Neuronal stem cell (in vitro differentiated cells): ENCODE results near the gene BCL6B.
A peak's percentile ranks its signal among the peaks of the same experiment; 100 is the strongest.

Source experiments
- DNase-seq: peaks from one replicate; pipeline ENCODE4 v3.0.0-alpha.2; 2013; ENCODE audit warnings: low spot score
- H2AFZ ChIP-seq: one replicate; pipeline ENCODE4 v1.6.1; 2013; ENCODE audit warnings: mild to moderate bottlenecking, low read length, inconsistent platforms
- H2AK5ac ChIP-seq: 2 replicates; pipeline ENCODE4 v1.6.1; 2013; ENCODE audit warnings: low read depth, mild to moderate bottlenecking, inconsistent platforms, low read length, moderate library complexity, mixed read lengths
- H2BK120ac ChIP-seq: 2 replicates; pipeline ENCODE4 v1.6.1; 2013; ENCODE audit warnings: low read depth, mild to moderate bottlenecking, inconsistent platforms, low read length, moderate library complexity, mixed read lengths
- H2BK12ac ChIP-seq: one replicate; pipeline ENCODE4 v1.6.1; 2013; ENCODE audit warnings: low read length, inconsistent platforms
- H2BK15ac ChIP-seq: 2 replicates; pipeline ENCODE4 v1.6.1; 2013; ENCODE audit warnings: mild to moderate bottlenecking, low read length, inconsistent platforms, mixed read lengths
- H2BK5ac ChIP-seq: one replicate; pipeline ENCODE4 v1.6.1; 2013; ENCODE audit warnings: inconsistent platforms, mild to moderate bottlenecking, low read length, moderate library complexity
- H3K14ac ChIP-seq: one replicate; pipeline ENCODE4 v1.6.1; 2013; ENCODE audit warnings: low read length, inconsistent platforms
- H3K18ac ChIP-seq: 2 replicates; pipeline ENCODE4 v1.6.1; 2013; ENCODE audit warnings: low read length, inconsistent platforms
- H3K23ac ChIP-seq: 2 replicates; pipeline ENCODE4 v1.6.1; 2013; ENCODE audit warnings: low read depth, mild to moderate bottlenecking, mixed read lengths, low read length, inconsistent platforms; ENCODE audit not compliant: poor library complexity
- H3K27ac ChIP-seq: replicated peaks from 3 replicates; pipeline ENCODE4 v1.5.1; 2013; ENCODE audit warnings: low read length, inconsistent platforms
- H3K27me3 ChIP-seq, 3 experiments: 2 replicates each; pipeline ENCODE4 v1.6.1; 2013; ENCODE audit warnings: low read length in 3 of 3, mild to moderate bottlenecking in 2 of 3, inconsistent platforms in 1 of 3, low read depth in 1 of 3, mixed read lengths in 1 of 3, moderate library complexity in 1 of 3; ENCODE audit not compliant: control insufficient read depth in 3 of 3, insufficient read depth in 3 of 3
- H3K36me3 ChIP-seq, 2 donors: replicated peaks in 1 of 2; 2 replicates each; pipeline ENCODE4 v1.6.1; 2013; ENCODE audit warnings: low read length in 2 of 2; ENCODE audit not compliant: control insufficient read depth in 2 of 2, insufficient read depth in 2 of 2
- H3K4ac ChIP-seq: 2 replicates; pipeline ENCODE4 v1.6.1; 2013; ENCODE audit warnings: inconsistent platforms, mild to moderate bottlenecking, low read length, moderate library complexity
- H3K4me1 ChIP-seq, 2 donors: 1 replicate in 1 of 2; 2 replicates in 1 of 2; pipeline ENCODE4 v1.6.1; 2013; ENCODE audit warnings: low read length in 2 of 2, low read depth in 1 of 2; ENCODE audit not compliant: control insufficient read depth in 2 of 2, insufficient read depth in 1 of 2
- H3K4me2 ChIP-seq: one replicate; pipeline ENCODE4 v1.6.1; 2013; ENCODE audit warnings: mild to moderate bottlenecking, low read length, inconsistent platforms; ENCODE audit not compliant: insufficient read depth, poor library complexity, severe bottlenecking
- H3K4me3 ChIP-seq, 2 donors: 2 replicates each; pipeline ENCODE4 v1.5.1; 2013; ENCODE audit warnings: low read length in 2 of 2, mild to moderate bottlenecking in 2 of 2, inconsistent platforms in 1 of 2, moderate library complexity in 1 of 2
- H3K79me1 ChIP-seq: one replicate; pipeline ENCODE4 v1.6.1; 2013; ENCODE audit warnings: low read depth, mild to moderate bottlenecking, inconsistent platforms, low read length, moderate library complexity
- H3K9ac ChIP-seq: one replicate; pipeline ENCODE4 v1.6.1; 2013; ENCODE audit warnings: mild to moderate bottlenecking, low read depth, low read length, inconsistent platforms; ENCODE audit not compliant: poor library complexity
- H3K9me3 ChIP-seq, 2 donors: replicated peaks in 1 of 2; 2 replicates each; pipeline versions ENCODE3 to v1.6.1; 2013; ENCODE audit warnings: low read length in 2 of 2, mild to moderate bottlenecking in 2 of 2, inconsistent platforms in 1 of 2, low read depth in 1 of 2, mixed read lengths in 1 of 2, moderate library complexity in 1 of 2; ENCODE audit not compliant: control insufficient read depth in 2 of 2, insufficient read depth in 1 of 2
- H4K8ac ChIP-seq: one replicate; pipeline ENCODE4 v1.6.1; 2013; ENCODE audit warnings: low read depth, mild to moderate bottlenecking, inconsistent platforms, low read length, moderate library complexity
- H4K91ac ChIP-seq: one replicate; pipeline ENCODE4 v1.6.1; 2013; ENCODE audit warnings: low read length, low read depth, mild to moderate bottlenecking, inconsistent platforms; ENCODE audit not compliant: poor library complexity
- WGBS, 2 donors: extraction: QIAGEN DNeasy Blood & Tissue Kit; methylation state at CpG; one replicate each; pipeline ENCODE4 v1.1.7; 2013; ENCODE audit warnings: missing lambda C conversion rate in 2 of 2, mixed read lengths in 1 of 2; ENCODE audit not compliant: insufficient read length in 2 of 2, insufficient replicate concordance in 1 of 2; ENCODE audit errors: extremely low coverage in 2 of 2; 5-methylcytosine and 5-hydroxymethylcytosine counted together

Gene BCL6B

GRCh38 chr17:7029096-7029495, 6.2 kb downstream of the BCL6B start:
- Histone ChIP-seq H2BK120ac (no peak overlapping the region), H3K79me1 (no peaks in the 10 kb centered on the region), H3K27ac (no peak overlapping the region), H3K9ac (no peak overlapping the region), H3K4me3 (no peak overlapping the region), H4K8ac (no peak overlapping the region), H3K14ac (no peak overlapping the region), H3K18ac (no peak overlapping the region), H2BK15ac (no peak overlapping the region), H3K4ac (no peak overlapping the region), H3K4me1 (peaks cover 0 to under 1% of the 10 kb centered on the region in 2 donors), H3K4me2 (no peak overlapping the region), H3K23ac (no peak overlapping the region), H2AK5ac (no peak overlapping the region), H3K9me3 (no peaks in the 10 kb centered on the region), H4K91ac (no peak overlapping the region), H2BK5ac (no peak overlapping the region), H3K36me3 (no peaks in the 10 kb centered on the region), H2BK12ac (no peak overlapping the region), H2AFZ (no peak overlapping the region), H3K27me3 (peaks cover 0 to 21% (median 3%) of the 10 kb centered on the region in 3 experiments)
- DNase-seq, result no peak
- WGBS, 2 donors, result no CpG with 5 or more reads among the region's 3 CpGs

- no peak overlapping the region for H2BK120ac ChIP-seq
- no peak overlapping the region for H2BK15ac ChIP-seq
- H3K27me3 ChIP-seq, result peaks cover 0 to 15% (median 0%) of the 10 kb centered on the region in 3 experiments
- no peak overlapping the region for H3K4me2 ChIP-seq
- no peak for DNase-seq
- H4K91ac ChIP-seq, result no peak overlapping the region
- H3K9me3 ChIP-seq, result no peaks in the 10 kb centered on the region
- no peaks in the 10 kb centered on the region for H3K36me3 ChIP-seq
- no peaks in the 10 kb centered on the region for H3K4me1 ChIP-seq
- no CpG with 5 or more reads among the region's 8 CpGs for WGBS, 2 donors
- no peak overlapping the region for H3K14ac ChIP-seq
- H2BK5ac ChIP-seq, result no peak overlapping the region
- no peak overlapping the region for H3K18ac ChIP-seq
- no peak overlapping the region for H3K4ac ChIP-seq
- no peak overlapping the region for H2BK12ac ChIP-seq
- no peaks in the 10 kb centered on the region for H3K79me1 ChIP-seq
- no peak overlapping the region for H2AFZ ChIP-seq
- H3K27ac ChIP-seq, result no peak overlapping the region
- no peak overlapping the region for H3K9ac ChIP-seq
- no peak overlapping the region for H3K4me3 ChIP-seq
- H2AK5ac ChIP-seq, result no peak overlapping the region
- no peak overlapping the region for H4K8ac ChIP-seq
- H3K23ac ChIP-seq, result no peak overlapping the region
Observed at GRCh38 chr17:7029659-7030058, 6.8 kb downstream of the BCL6B start.

DNA sequence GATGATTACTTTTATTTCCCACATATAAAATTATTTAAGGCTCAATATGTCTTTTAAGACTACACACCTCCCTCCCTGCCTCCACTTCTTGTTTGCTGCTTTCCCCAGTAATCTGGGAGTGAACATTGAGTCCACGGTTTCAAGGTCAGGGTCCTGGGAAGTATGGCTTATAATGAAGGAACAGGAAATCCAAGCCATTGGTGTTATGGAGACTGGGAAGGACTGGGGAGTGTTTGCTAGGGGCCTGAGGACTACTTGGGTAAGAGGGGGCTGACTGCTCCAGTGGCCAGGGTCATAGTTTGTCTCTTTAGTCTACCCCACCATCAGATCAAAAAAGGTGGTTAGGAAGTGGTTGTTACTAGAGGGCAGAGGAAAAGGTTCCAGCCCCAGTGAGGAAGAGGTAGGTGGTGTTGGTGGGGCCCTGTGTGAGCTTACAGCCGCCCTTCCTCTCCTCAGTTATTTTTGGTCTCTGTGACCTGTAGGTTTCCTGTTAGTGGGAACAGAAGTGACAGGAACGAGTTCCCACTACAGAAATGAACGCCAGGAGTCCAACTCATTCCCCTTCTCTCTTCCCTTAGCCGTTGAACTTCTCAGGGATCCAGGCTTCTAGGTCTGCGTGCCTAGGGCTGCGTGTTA, 12.2 kb downstream of the BCL6B start:
- Histone ChIP-seq H3K27ac (no peak overlapping the region), H2BK120ac (no peak overlapping the region), H3K4me1 (peaks cover 9 to 10% of the 10 kb centered on the region in 2 donors), H3K4ac (no peak overlapping the region), H2BK15ac (no peak overlapping the region), H3K4me2 (peak overlapping the region; percentile 60), H3K23ac (no peak overlapping the region), H3K18ac (peak overlapping the region; percentile 23), H4K8ac (no peak overlapping the region), H3K9me3 (peaks cover 0 to 2% of the 10 kb centered on the region in 2 donors), H3K79me1 (peaks cover 1% of the 10 kb centered on the region), H2BK5ac (no peak overlapping the region), H3K4me3 (peak overlapping the region; percentile 81 to 86), H2BK12ac (no peak overlapping the region), H4K91ac (no peak overlapping the region), H3K36me3 (no peaks in the 10 kb centered on the region), H2AK5ac (no peak overlapping the region), H2AFZ (peak overlapping the region; percentile 96), H3K9ac (peak overlapping the region; percentile 79), H3K27me3 (peaks cover 0 to 7% (median 0%) of the 10 kb centered on the region in 3 experiments), H3K14ac (no peak overlapping the region)
- no peak for DNase-seq
- no CpG with 5 or more reads among the region's 7 CpGs for WGBS, 2 donors

DNA sequence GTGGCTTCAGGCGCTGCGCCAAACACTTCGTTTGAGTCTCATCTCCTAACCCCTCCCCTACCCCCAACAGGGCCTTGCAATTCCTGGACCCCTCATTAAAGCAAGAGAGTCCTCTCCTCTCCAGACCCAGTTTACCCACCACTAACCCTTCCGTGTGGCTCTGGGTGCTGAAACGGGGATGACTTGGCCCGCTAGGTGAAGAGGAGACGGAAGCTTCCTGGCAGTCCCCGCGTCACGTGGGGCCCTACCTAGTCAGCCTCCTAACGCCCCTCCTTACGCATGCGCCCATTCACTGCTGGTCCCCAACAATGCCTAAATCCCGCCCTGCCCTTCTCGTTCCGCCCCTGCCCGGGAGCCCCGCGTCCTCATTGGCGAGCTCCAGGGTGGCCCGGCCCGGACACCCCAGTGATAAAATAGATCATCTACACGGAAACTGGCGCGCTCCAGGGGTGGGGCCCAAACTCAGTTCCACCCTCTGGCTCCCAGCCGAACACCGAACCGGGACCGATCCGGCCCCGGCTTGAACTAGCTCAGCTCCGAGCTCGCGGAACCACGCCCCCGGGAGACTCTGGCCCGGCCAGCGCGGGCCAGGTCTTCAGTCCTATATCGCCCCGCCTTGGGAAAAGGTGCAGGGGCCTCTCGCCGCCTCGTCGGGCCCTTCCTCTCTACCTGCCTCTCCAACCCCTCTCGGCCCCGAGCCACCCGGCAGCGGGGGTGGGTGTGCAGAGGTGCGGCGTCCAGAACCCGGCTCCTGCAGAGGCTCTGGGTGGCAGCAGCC, 12.9 kb downstream of the BCL6B start, which contains the start of gene SLC16A13:
SLC16A13 (plus strand) TSS at position 425 of the 778 bp plus-strand sequence. CDS start 368 bp downstream, outside the sequence.
- H3K79me1 ChIP-seq, result peaks cover 1% of the 10 kb centered on the region
- peak within 1 kb of the TSS; percentile 86 for H3K9ac ChIP-seq
- H3K36me3 ChIP-seq, result no peaks in the 10 kb centered on the region
- peak within 1 kb of the TSS; percentile 96 for H2AFZ ChIP-seq
- H3K14ac ChIP-seq, result no peak within 1 kb of the TSS
- H3K27me3 ChIP-seq, result peaks cover 0 to 7% (median 0%) of the 10 kb centered on the region in 3 experiments
- peak within 1 kb of the TSS; percentile 60 for H3K4me2 ChIP-seq
- H3K9me3 ChIP-seq, result peaks cover 0 to 2% of the 10 kb centered on the region in 2 donors
- H3K23ac ChIP-seq, result peak within 1 kb of the TSS; percentile 6
- no peak within 1 kb of the TSS for H3K27ac ChIP-seq
- H2BK5ac ChIP-seq, result peak within 1 kb of the TSS; percentile 93
- H2BK120ac ChIP-seq, result no peak within 1 kb of the TSS
- H2BK15ac ChIP-seq, result no peak within 1 kb of the TSS
- no peak within 1 kb of the TSS for H3K4ac ChIP-seq
- H3K18ac ChIP-seq, result peak within 1 kb of the TSS; percentile 98
- H3K4me3 ChIP-seq, result peak within 1 kb of the TSS; percentile 86 to 87
- no peak within 1 kb of the TSS for H2BK12ac ChIP-seq
- no peak within 1 kb of the TSS for H4K91ac ChIP-seq
- H4K8ac ChIP-seq, result no peak within 1 kb of the TSS
- WGBS, 2 donors, result no CpG with 5 or more reads among the region's 52 CpGs
- DNase-seq, result peak; percentile 88
- peaks cover 9 to 10% of the 10 kb centered on the region in 2 donors for H3K4me1 ChIP-seq
- peak within 1 kb of the TSS; percentile 1 for H2AK5ac ChIP-seq
